ENCODE data around the gene BRINP2.

The BRINP2 gene, protein sequence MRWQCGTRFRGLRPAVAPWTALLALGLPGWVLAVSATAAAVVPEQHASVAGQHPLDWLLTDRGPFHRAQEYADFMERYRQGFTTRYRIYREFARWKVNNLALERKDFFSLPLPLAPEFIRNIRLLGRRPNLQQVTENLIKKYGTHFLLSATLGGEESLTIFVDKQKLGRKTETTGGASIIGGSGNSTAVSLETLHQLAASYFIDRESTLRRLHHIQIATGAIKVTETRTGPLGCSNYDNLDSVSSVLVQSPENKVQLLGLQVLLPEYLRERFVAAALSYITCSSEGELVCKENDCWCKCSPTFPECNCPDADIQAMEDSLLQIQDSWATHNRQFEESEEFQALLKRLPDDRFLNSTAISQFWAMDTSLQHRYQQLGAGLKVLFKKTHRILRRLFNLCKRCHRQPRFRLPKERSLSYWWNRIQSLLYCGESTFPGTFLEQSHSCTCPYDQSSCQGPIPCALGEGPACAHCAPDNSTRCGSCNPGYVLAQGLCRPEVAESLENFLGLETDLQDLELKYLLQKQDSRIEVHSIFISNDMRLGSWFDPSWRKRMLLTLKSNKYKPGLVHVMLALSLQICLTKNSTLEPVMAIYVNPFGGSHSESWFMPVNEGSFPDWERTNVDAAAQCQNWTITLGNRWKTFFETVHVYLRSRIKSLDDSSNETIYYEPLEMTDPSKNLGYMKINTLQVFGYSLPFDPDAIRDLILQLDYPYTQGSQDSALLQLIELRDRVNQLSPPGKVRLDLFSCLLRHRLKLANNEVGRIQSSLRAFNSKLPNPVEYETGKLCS

DNA sequence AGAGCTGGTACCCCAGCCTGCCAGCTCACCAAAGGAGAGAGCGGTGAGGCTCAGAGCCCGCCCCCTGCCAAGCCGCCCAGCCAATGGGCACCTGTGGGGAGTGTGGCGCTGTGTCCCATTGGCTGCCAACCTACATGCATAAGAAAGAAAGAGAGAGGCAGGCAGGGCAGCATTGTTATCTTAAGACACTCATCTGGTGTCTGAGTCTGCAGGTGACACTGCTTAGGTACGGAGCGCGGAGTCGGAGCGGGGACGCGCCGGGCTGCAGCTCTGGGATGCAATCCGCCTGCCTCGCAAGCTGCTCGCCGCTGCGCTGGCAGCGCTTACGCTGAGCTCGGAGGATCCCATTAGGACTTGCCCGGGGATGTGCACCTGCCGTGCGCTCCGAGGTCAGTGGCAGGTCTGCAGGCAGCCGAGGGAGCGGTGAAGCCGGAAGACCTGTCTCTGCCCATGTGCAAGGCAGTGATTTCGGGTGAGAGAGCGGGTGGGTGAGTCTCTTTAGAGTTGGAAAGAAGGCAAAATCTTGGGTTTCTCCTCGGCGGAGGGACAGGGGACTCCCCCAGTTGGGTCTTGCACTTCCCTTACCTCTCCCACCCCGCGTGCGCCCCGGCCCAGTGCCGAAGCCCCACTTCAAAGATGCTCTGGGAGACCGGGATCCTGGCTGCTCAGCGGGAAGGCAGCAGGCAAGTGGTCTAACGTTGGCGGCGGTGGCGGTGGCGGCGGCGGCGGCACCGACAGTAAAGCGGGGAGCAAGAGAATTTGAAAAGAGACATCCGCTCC lies at the start of gene BRINP2:
BRINP2 (plus strand) TSS at position 203 of the 780 bp plus-strand sequence. CDS start 58,919 bp downstream, outside the sequence.
- peaks cover 24% of the 10 kb centered on the region for H3K27me3 ChIP-seq (ENCODE audit: low read depth, low read length)
- H3K4me3 ChIP-seq (ENCODE audit: low read depth in 1 of 2, low read length in 2 of 2) = peak within 1 kb of the TSS; percentile 44 to 61

DNA sequence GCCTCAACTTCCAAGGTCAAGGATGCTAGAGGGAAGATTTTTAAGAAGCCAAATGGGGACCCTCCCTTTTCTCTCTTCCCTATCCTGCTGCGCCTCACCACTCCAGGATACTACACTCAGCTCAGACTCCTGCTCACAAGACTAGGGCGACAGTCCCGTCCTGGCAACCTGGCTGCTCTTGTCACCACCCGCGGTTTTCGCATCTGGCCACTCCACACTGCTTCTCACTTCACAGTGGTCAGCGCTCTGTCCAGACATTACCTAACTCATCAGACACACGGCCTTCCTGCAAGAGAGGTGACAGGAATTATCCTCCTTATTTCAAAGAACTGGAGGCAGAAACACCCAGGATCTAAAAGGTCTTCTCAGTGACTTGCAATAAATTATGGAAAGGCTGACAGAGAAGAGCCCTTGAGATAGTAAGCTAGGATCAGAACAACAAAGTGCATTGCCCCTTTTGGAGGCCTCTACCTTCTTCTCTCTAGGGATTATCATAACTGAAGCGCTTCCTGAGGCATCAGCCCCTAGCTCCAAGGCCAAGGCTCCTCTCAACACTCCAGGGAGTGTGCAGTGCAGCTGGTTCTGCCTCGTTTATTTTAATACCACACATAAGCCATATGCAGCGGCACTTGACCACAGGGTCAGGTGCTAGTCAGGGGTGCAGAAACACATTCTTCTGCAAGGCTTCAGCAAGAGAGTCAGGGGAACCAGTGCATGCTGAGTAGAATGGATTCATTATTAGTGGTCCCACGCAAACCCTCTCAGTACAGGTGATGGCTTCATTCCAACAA lies 48.1 kb upstream of the BRINP2 start:
- Histone ChIP-seq H3K9me3 (ENCODE audit: control insufficient read depth in 1 of 2, low read length in 2 of 2) (no peaks in the 10 kb centered on the region), H3K27me3 (ENCODE audit: low read depth, low read length) (no peaks in the 10 kb centered on the region), H3K36me3 (ENCODE audit: control insufficient read depth in 1 of 2, insufficient read depth in 2 of 2, low read length in 2 of 2) (no peaks in the 10 kb centered on the region), H3K4me1 (ENCODE audit: control insufficient read depth in 1 of 2, insufficient read depth in 2 of 2, low read length in 2 of 2) (no peaks in the 10 kb centered on the region), H3K27ac (ENCODE audit: low read length) (no peak overlapping the region), H3K4me3 (ENCODE audit: low read depth in 1 of 2, low read length in 2 of 2) (no peak overlapping the region)

More for the DNA sequence above, at the start of gene BRINP2:
- H3K27ac ChIP-seq (ENCODE audit: low read length) = no peak within 1 kb of the TSS
- H3K9me3 ChIP-seq (ENCODE audit: control insufficient read depth in 1 of 2, low read length in 2 of 2) = no peaks in the 10 kb centered on the region
- no peaks in the 10 kb centered on the region for H3K36me3 ChIP-seq (ENCODE audit: control insufficient read depth in 1 of 2, insufficient read depth in 2 of 2, low read length in 2 of 2)
- peaks cover 0 to 14% of the 10 kb centered on the region in 2 donors for H3K4me1 ChIP-seq (ENCODE audit: control insufficient read depth in 1 of 2, insufficient read depth in 2 of 2, low read length in 2 of 2)

DNA sequence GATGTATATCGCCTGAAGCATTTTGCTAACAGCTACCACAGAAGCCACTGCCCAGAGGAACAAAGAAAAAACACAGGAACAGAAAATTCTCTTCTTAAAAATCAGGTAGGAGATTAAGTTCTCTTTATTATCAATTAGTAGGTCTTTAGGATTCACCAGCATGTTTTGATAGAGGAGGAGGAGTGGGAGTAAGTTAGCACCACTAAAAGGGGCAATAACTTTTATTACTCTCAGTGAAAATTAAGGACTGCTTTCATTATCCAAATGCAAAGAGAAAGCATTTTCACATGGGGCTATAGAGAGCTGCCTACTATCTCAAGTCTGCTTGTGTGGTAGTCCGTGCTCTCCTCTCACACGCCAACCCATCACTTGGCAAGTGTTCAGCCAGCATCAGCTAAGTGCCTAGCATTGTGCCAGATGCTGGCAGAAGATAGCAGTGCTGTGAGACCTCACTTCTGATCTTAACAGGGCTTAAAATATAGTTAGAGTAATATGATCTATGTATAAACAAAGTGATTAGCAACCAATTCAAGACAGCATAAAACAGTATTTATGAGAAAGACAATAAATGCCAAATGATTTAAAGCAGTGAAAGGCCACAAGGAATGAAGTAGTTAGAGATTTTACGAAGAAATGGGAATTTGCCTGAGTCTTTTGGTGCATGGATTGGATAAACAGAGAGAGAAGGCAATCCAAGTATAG lies 46.0 kb upstream of the BRINP2 start:
- H3K27ac ChIP-seq (ENCODE audit: low read length) = no peak overlapping the region
- no peaks in the 10 kb centered on the region for H3K9me3 ChIP-seq (ENCODE audit: control insufficient read depth in 1 of 2, low read length in 2 of 2)
- H3K4me3 ChIP-seq (ENCODE audit: low read depth in 1 of 2, low read length in 2 of 2) = no peak overlapping the region
- H3K4me1 ChIP-seq (ENCODE audit: control insufficient read depth in 1 of 2, insufficient read depth in 2 of 2, low read length in 2 of 2) = no peaks in the 10 kb centered on the region
- no peaks in the 10 kb centered on the region for H3K27me3 ChIP-seq (ENCODE audit: low read depth, low read length)
- H3K36me3 ChIP-seq (ENCODE audit: control insufficient read depth in 1 of 2, insufficient read depth in 2 of 2, low read length in 2 of 2) = no peaks in the 10 kb centered on the region

DNA sequence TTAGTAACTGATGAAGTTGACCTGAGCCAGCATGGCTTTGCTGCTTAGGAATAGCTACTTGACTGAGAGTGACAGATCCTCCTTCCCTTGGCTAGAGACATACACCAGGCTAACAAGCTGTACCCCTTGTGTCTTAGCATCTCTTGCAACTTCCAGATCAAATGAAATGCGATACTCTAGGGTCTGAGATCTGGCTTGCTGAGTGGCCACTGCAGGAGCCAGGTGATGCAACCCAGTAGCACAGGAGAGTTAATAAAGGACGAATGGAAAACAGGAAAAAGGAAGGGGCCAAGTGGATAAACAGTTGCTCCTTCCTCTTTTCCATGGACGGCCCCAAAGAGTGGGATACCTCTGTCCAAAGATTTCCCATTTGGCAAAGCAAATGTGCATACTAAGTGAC lies 44.5 kb upstream of the BRINP2 start:
- no peaks in the 10 kb centered on the region for H3K4me1 ChIP-seq (ENCODE audit: control insufficient read depth in 1 of 2, insufficient read depth in 2 of 2, low read length in 2 of 2)
- H3K27me3 ChIP-seq (ENCODE audit: low read depth, low read length) = no peaks in the 10 kb centered on the region
- H3K27ac ChIP-seq (ENCODE audit: low read length) = no peak overlapping the region
- H3K9me3 ChIP-seq (ENCODE audit: control insufficient read depth in 1 of 2, low read length in 2 of 2) = no peaks in the 10 kb centered on the region
- H3K4me3 ChIP-seq (ENCODE audit: low read depth in 1 of 2, low read length in 2 of 2) = no peak overlapping the region
- H3K36me3 ChIP-seq (ENCODE audit: control insufficient read depth in 1 of 2, insufficient read depth in 2 of 2, low read length in 2 of 2) = no peaks in the 10 kb centered on the region

DNA sequence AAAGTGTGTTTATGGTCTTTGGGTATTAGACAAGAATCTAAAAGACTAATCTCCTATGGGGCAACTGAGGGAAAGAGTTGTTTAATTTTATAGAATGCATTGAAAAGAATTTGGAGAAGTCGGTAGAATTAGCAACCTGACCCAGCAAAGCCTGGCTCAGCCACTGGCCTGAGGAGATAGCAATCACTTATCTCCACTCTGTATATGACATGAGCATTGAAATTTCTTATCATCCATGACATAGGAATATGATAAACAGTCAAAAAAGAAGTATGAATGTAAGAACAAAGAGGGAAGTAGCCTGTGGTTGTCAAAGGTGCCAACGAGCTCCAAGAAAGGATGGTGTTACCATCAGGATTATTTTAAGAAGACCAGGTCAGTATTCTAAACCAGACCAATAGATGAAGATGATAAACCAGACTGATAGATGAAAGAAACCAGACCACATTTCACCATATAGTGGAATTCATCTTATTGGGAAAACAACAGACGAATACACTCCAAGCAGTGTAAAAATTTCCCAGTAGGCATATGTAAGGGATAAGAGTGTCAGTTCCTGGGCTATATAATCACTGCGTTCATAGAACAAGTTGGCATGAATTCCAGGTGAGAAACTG lies 42.0 kb upstream of the BRINP2 start:
- Histone ChIP-seq H3K27ac (ENCODE audit: low read length) (no peak overlapping the region), H3K4me1 (ENCODE audit: control insufficient read depth in 1 of 2, insufficient read depth in 2 of 2, low read length in 2 of 2) (no peaks in the 10 kb centered on the region)

DNA sequence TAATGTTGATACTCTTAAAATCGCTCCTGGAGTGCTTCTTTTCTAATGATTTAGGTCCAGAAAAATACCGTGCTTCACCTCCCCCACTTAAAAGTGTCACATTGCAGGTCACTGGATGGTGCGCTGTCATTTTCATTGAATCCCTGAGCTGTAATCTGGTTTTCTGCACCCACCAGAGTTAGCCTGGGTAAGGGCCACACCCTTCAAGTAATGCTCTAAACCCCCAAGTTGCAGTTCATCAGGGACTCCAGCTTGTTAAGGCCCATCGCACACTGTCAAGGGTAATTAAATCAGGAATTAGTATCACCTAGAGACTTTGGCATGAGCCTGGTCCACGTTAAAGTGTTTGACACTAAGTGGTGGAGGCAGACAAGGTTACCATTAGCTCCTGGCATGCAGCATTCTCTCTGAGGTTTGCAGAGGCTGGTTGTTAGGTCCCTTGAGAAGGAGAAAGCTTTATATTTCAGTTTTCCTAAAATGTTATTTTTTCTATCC lies 40.3 kb upstream of the BRINP2 start:
- no peaks in the 10 kb centered on the region for H3K36me3 ChIP-seq (ENCODE audit: control insufficient read depth in 1 of 2, insufficient read depth in 2 of 2, low read length in 2 of 2)
- H3K4me3 ChIP-seq (ENCODE audit: low read depth in 1 of 2, low read length in 2 of 2) = no peak overlapping the region
- no peaks in the 10 kb centered on the region for H3K4me1 ChIP-seq (ENCODE audit: control insufficient read depth in 1 of 2, insufficient read depth in 2 of 2, low read length in 2 of 2)
- no peaks in the 10 kb centered on the region for H3K27me3 ChIP-seq (ENCODE audit: low read depth, low read length)
- H3K9me3 ChIP-seq (ENCODE audit: control insufficient read depth in 1 of 2, low read length in 2 of 2) = no peaks in the 10 kb centered on the region
- no peak overlapping the region for H3K27ac ChIP-seq (ENCODE audit: low read length)

More for the DNA sequence above, 42.0 kb upstream of the BRINP2 start:
- Histone ChIP-seq H3K9me3 (ENCODE audit: control insufficient read depth in 1 of 2, low read length in 2 of 2) (no peaks in the 10 kb centered on the region), H3K4me3 (ENCODE audit: low read depth in 1 of 2, low read length in 2 of 2) (no peak overlapping the region), H3K36me3 (ENCODE audit: control insufficient read depth in 1 of 2, insufficient read depth in 2 of 2, low read length in 2 of 2) (no peaks in the 10 kb centered on the region), H3K27me3 (ENCODE audit: low read depth, low read length) (no peaks in the 10 kb centered on the region)

DNA sequence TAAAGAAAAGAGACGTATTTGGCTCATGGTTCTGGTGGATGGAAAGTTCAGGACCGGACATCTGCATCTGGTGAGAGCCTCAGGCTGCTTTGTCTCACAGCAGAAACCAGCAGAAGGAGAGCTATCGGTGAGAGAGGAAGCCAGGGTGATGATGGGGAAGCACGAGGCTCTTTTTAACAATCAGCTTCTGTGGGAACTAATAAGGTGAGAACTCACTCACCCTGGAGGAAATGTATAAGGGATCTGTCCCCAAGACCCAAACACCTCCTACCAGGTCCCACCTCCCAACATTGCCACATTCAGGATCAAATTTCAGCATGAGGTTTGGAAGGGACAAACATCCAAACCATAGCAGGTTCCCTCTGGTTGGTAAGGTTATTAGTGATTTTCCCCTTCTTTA lies 39.0 kb upstream of the BRINP2 start:
- no peaks in the 10 kb centered on the region for H3K4me1 ChIP-seq (ENCODE audit: control insufficient read depth in 1 of 2, insufficient read depth in 2 of 2, low read length in 2 of 2)
- no peaks in the 10 kb centered on the region for H3K27me3 ChIP-seq (ENCODE audit: low read depth, low read length)
- H3K27ac ChIP-seq (ENCODE audit: low read length) = no peak overlapping the region
- H3K4me3 ChIP-seq (ENCODE audit: low read depth in 1 of 2, low read length in 2 of 2) = no peak overlapping the region
- no peaks in the 10 kb centered on the region for H3K9me3 ChIP-seq (ENCODE audit: control insufficient read depth in 1 of 2, low read length in 2 of 2)
- H3K36me3 ChIP-seq (ENCODE audit: control insufficient read depth in 1 of 2, insufficient read depth in 2 of 2, low read length in 2 of 2) = no peaks in the 10 kb centered on the region

DNA sequence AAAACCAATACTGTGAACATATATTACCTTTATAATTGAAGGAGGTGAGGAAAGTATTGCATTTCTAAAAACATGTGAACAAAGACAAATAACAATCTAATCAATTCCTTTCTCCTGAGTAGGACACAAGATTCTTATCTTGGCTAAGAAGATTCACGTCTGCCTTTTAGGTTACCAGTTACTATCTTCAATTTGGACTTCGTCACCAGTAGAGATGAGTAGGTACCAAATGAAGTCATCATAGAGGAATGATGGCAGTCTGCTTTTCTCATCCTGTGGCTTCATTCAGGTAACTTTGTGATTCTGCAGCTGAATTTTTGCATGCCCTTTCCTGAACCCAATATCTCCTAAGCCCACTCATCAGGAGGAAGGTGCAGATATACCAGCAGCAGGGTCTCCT lies 38.6 kb upstream of the BRINP2 start:
- Histone ChIP-seq H3K27ac (ENCODE audit: low read length) (no peak overlapping the region), H3K36me3 (ENCODE audit: control insufficient read depth in 1 of 2, insufficient read depth in 2 of 2, low read length in 2 of 2) (no peaks in the 10 kb centered on the region), H3K9me3 (ENCODE audit: control insufficient read depth in 1 of 2, low read length in 2 of 2) (no peaks in the 10 kb centered on the region), H3K4me1 (ENCODE audit: control insufficient read depth in 1 of 2, insufficient read depth in 2 of 2, low read length in 2 of 2) (no peaks in the 10 kb centered on the region), H3K4me3 (ENCODE audit: low read depth in 1 of 2, low read length in 2 of 2) (no peak overlapping the region), H3K27me3 (ENCODE audit: low read depth, low read length) (no peaks in the 10 kb centered on the region)

DNA sequence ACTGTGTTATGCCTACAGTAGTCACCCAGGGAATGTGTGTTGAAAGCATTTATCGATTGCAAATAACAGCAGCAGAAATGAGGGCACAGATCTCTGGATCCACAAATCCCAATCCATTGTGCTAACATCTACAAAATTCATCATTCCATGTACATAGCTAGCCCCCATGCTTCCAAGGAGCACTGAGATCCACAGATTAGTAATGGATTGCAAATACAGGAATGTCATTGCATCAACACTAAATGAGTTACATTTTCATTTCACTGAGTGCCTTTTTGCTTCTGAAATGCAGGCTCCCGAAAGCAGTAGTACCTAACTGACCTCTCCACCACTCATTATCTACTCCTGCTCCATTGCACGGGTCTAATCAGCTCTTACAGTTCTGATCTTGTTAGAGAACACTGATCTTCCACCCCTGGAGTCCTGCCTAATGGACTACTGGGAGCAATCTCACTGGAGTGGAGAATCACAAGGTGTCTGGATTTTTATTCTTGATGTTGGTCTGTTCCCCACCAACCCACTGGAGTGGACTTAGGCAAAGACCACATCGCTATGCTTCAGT lies 36.7 kb upstream of the BRINP2 start:
- Histone ChIP-seq H3K9me3 (ENCODE audit: control insufficient read depth in 1 of 2, low read length in 2 of 2) (no peaks in the 10 kb centered on the region), H3K27me3 (ENCODE audit: low read depth, low read length) (no peaks in the 10 kb centered on the region), H3K4me1 (ENCODE audit: control insufficient read depth in 1 of 2, insufficient read depth in 2 of 2, low read length in 2 of 2) (no peaks in the 10 kb centered on the region), H3K36me3 (ENCODE audit: control insufficient read depth in 1 of 2, insufficient read depth in 2 of 2, low read length in 2 of 2) (no peaks in the 10 kb centered on the region), H3K27ac (ENCODE audit: low read length) (no peak overlapping the region), H3K4me3 (ENCODE audit: low read depth in 1 of 2, low read length in 2 of 2) (no peak overlapping the region)

DNA sequence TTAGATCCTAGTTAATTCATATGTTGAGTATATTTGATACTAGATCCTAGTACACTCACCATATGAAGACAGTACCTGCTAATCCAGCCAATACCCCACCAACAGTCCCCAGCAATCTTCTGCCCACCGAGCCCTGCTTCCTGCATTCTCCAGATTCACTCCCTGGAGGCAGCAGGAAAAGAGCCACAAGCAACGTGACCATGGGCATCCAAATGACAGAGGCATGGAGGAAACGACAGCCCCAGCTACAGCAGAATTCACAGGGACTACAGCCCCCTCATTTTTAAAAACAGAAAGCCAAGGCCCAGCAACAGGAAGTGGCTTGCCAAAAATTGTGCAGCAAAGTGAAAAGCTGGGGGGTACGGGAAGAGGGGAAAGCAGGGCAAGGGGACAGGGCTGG lies 35.5 kb upstream of the BRINP2 start:
- H3K36me3 ChIP-seq (ENCODE audit: control insufficient read depth in 1 of 2, insufficient read depth in 2 of 2, low read length in 2 of 2) = no peaks in the 10 kb centered on the region
- no peaks in the 10 kb centered on the region for H3K4me1 ChIP-seq (ENCODE audit: control insufficient read depth in 1 of 2, insufficient read depth in 2 of 2, low read length in 2 of 2)
- no peak overlapping the region for H3K27ac ChIP-seq (ENCODE audit: low read length)
- no peak overlapping the region for H3K4me3 ChIP-seq (ENCODE audit: low read depth in 1 of 2, low read length in 2 of 2)
- no peaks in the 10 kb centered on the region for H3K27me3 ChIP-seq (ENCODE audit: low read depth, low read length)
- H3K9me3 ChIP-seq (ENCODE audit: control insufficient read depth in 1 of 2, low read length in 2 of 2) = no peaks in the 10 kb centered on the region

Measured in muscle layer of duodenum (tissue), 2 donors.